CD1c-positive myeloid dendritic cell (primary cell): Measurements from ENCODE around the gene PTK6.

Source experiments
- DNase-seq: peaks from one replicate; pipeline ENCODE4 v3.0.0-alpha.2; 2016; ENCODE audit errors: extremely low spot score

Gene PTK6

DNA sequence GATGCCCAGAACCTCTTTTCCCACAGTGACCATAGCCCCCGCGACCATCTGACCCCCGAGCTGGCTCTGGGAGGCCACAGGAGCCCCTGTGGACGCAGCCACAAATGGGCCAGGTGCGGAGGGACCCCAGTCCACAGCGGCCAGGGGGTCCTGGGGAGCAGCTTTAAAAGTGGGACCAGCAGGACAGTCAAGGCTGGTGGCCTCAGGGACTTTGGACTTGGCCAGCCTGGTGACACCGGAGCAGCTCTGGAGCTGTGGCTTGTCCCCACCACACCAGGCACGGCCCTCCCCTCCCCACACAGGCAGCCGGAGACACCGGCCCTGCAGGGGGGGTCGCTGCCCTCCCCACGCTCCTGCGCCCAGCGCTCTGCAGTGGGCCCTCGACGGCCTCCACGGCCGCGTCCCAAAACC lies 20.3 kb upstream of the PTK6 start:
- DNase-seq: no peak

GRCh38 chr20:63556873-63557478 lies 19.8 kb upstream of the PTK6 start:
- no peak for DNase-seq

GRCh38 chr20:63555661-63556381 lies 18.6 kb upstream of the PTK6 start:
- no peak for DNase-seq

- no peak for DNase-seq
Measured at GRCh38 chr20:63554361-63555278, 17.4 kb upstream of the PTK6 start.

DNA sequence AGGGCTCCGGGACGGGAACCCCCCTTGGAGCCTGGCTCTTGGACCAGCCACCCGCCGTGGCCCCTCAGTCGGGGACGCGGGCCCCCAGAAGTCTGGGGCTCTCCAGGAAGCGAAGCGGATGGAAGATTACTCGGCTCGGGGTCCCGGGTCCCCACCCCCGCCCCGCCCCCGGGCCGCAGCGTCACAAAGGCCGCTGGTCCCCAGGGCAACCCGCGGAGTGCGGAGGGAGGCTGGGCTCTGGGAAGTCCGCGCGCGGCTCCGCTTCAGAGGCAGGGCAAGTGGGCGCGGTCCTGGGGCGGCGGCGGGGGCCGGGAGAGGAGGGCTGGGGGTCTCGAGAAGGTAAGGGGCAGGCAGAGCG lies 16.7 kb upstream of the PTK6 start, which contains the start of gene FNDC11:
Gene FNDC11 (plus strand): TSS at position 227 of the 358 bp plus-strand sequence. CDS start 1,505 bp downstream, outside the sequence.
- peak; percentile 49 for DNase-seq

DNA sequence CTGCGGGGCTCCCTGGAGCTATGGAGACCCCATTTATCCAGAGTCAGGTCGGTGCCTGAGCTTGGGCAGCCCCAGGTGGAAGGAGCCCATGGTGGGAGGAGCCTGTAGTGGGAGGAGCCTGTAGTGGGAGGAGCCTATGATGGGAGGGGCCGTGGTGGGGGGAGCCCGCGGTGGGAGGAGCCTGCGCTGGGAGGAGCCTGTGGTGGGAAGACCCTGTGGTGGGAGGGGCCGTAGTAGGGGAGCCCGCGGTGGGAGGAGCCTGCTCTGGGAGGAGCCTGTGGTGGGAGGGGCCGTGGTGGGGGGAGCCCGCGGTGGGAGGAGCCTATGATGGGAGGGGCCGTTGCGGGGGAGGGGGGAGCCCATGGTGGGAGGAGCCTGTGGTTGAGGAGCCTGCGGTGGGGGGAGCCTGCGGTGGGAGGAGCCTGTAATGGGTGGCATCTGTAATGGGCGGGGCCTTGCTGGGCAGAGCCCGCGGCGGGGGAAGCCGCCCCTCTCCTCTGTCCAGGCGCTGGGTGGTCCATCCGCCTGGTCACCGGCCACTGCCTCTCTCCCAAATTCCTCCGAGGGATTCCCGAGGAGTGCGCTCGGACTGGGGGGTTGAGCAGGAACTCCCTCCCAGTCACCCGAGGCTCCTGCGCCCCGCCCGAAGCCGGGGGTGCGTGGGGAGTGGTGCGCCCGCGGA lies 16.2 kb upstream of the PTK6 start:
- peak; percentile 75 for DNase-seq

GRCh38 chr20:63552481-63553249 lies 15.5 kb upstream of the PTK6 start:
- peak; percentile 32 for DNase-seq

GRCh38 chr20:63551068-63551467 lies 13.9 kb upstream of the PTK6 start:
- no peak for DNase-seq

- DNase-seq: no peak
Measured at GRCh38 chr20:63549679-63550282, 12.6 kb upstream of the PTK6 start.

- DNase-seq: no peak
Measured at GRCh38 chr20:63549019-63549418, 11.8 kb upstream of the PTK6 start.

GRCh38 chr20:63548542-63548941 lies 11.4 kb upstream of the PTK6 start:
- DNase-seq: no peak

- no peak for DNase-seq
Measured at GRCh38 chr20:63547725-63548480, 10.7 kb upstream of the PTK6 start, which contains the start of gene SRMS. Gene SRMS, minus strand, starts transcription at chr20:63547749. Its CDS starts 286 bp downstream, at chr20:63547463.

GRCh38 chr20:63546956-63547724 lies 10.0 kb upstream of the PTK6 start:
- no peak for DNase-seq

DNA sequence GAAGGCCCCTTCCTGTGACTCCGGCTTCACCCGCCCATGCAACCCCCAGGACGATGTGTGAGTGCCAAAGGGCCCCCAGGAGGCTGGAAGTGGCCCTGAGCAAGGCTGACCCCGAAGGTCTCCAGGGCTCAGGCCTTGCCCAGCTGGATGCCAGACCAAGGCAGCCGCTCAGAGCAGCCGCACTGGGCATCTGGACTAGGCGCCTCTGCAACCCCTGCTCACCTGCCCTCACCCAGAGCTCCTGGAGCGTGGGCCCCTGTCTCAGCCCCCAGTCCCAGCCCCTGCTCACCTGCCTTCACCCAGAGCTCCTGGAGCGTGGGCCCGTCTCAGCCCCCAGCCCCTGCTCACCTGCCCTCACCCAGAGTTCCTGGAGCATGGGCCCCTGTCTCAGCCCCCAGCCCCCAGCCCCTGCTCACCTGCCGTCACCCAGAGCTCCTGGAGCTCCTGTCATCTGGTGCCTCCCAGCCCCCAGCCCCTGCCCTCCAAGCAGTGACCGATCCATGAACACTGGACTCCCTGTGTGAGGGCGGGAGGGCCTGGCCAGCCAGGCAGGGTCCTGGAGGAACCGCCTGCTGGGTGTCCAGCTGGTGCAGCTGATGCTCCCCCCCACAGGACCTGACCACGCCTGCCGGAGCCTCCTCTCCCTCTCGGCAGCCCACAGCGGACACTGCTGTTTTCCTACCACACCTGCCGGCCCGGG lies 9.2 kb upstream of the PTK6 start:
- DNase-seq: no peak

DNA sequence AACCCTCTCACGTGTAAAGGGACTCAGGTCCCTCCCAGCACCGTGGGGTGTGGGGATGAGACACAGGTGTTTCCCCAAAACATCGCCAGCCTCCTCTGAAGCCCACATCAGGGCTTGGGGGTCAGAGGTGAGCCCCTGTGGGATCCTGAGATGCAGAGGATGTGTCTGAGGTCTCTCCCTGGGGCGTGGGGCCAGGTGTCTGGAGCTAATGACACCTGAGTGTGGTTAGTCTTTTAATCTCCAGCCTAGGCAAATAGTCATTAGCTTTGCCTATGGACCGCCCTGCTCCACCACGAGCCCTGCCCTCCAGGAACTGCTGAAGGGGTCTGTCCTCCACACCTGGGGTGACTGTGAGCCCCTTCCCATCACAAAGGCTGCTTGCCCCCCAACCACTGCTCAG lies 8.6 kb upstream of the PTK6 start:
- no peak for DNase-seq

- DNase-seq: no peak
Measured at GRCh38 chr20:63544958-63545516, 7.9 kb upstream of the PTK6 start.

DNA sequence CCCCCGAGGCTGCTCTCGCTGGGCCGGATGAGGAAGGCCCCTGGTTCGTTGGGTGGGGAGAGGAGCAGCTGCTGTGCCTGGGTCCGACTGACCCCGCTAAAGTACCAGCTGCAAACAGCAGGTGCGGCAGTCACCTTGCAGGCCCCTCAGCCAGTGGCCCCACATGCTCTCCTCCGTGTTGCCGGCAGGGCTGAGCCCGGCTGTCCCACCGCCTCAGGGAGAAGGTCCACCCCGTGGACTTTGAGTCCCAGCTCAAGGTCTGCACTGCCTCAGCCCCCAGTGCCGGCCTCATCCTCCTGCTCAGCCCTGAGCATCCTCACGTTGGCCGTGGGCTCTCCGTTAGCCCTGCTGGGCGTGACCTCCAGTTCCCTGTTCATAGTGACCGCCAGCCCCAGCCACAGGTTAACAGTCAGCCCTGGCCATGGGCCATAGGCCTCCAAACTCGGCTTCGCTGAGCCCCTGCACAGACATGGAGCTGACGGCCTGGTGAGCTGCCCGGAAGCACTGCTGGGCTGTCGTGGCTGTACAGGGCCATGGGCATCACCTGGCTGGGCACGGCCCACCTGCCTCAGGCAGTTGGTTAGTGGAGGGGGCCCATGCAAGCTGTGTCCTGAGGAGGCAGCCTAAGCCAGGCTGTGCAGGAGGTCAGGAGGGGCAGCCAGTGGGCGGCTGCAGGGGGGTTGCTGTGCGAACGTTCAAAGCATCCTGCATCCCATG lies 7.2 kb upstream of the PTK6 start:
- no peak for DNase-seq
